Glutamatergic neuron (in vitro differentiated cells): ENCODE results near the gene DOCK2. TPM values are rescaled to one million over a fixed set of nuclear protein-coding genes. Genes with fewer than 3 reads are reported as not detected.
"Not testable (repeated sequence)": the region's sequence is repeated elsewhere in the genome, so short reads cannot be mapped to it uniquely, and the experiment has no call there.

Experiments
- DNase-seq: peaks from one replicate; pipeline ENCODE4 v3.0.0; 2022
- H3K27ac Mint-ChIP-seq: one replicate; pipeline ENCODE4 v1.8.0; 2020; ENCODE audit warnings: mild to moderate bottlenecking, mixed read lengths, inconsistent platforms; ENCODE audit not compliant: unreplicated experiment
- H3K27me3 Mint-ChIP-seq: one replicate; pipeline ENCODE4 v1.8.0; 2020; ENCODE audit warnings: mild to moderate bottlenecking, moderate library complexity, mixed read lengths, inconsistent platforms; ENCODE audit not compliant: unreplicated experiment
- H3K36me3 Mint-ChIP-seq: one replicate; pipeline ENCODE4 v1.8.0; 2020; ENCODE audit warnings: mild to moderate bottlenecking, mixed read lengths, inconsistent platforms; ENCODE audit not compliant: unreplicated experiment
- H3K4me1 Mint-ChIP-seq: one replicate; pipeline ENCODE4 v1.8.0; 2020; ENCODE audit warnings: mild to moderate bottlenecking, low read depth, mixed read lengths, inconsistent platforms; ENCODE audit not compliant: unreplicated experiment
- H3K4me3 Mint-ChIP-seq: one replicate; pipeline ENCODE4 v1.8.0; 2020; ENCODE audit warnings: mild to moderate bottlenecking, mixed read lengths, inconsistent platforms; ENCODE audit not compliant: unreplicated experiment
- H3K9me3 Mint-ChIP-seq: one replicate; pipeline ENCODE4 v1.8.0; 2020; ENCODE audit warnings: mild to moderate bottlenecking, moderate library complexity, mixed read lengths, inconsistent platforms; ENCODE audit not compliant: unreplicated experiment
- CTCF ChIP-seq: fragments of 200-600 bp; sonication (generic); IDR thresholded peaks from one replicate; pipeline ENCODE4 v1.5.0; 2021; ENCODE audit not compliant: partially characterized antibody, unreplicated experiment
- total RNA-seq: library from RNA; stranded (reverse); fragmentation: NEBNext Ultra II Directional; extraction: Animal tissue kit (Norgen Biotek cat#: 25700); gene quantifications from one replicate; pipeline ENCODE4 v1.2.1, GENCODE V29; 2021; ENCODE audit not compliant: unreplicated experiment

DOCK2 gene
- total RNA-seq, 1 donor from 2014 or later: 0.66 TPM

DNA sequence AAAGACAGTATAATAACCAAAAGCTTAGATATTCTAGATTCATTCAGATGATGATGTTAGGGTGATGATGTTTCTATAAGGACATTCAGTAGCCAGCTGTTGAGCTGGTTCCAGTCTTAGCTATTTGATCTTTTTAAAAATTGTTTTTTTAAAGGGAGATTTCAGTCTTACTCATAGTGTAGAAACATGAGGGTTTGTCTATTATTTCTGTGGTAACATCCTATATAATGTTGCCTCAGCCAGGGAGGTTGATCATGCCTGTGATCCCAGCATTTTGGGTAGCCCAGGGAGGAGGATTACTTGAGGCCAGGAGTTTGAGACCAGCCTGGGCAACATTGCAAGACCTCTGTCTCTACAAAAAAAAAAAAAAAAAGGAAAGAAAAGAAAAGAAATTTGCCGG is 167.8 kb downstream of the DOCK2 start:
- H3K4me3 Mint-ChIP-seq: no peak overlapping the region
- no peak for DNase-seq
- no peak overlapping the region for H3K27ac Mint-ChIP-seq
- H3K36me3 Mint-ChIP-seq: no peaks in the 10 kb centered on the region
- peaks cover 4% of the 10 kb centered on the region for H3K4me1 Mint-ChIP-seq
- no peak for TF ChIP-seq CTCF
- H3K9me3 Mint-ChIP-seq: peaks cover 3% of the 10 kb centered on the region
- peaks cover 4% of the 10 kb centered on the region for H3K27me3 Mint-ChIP-seq

DNA sequence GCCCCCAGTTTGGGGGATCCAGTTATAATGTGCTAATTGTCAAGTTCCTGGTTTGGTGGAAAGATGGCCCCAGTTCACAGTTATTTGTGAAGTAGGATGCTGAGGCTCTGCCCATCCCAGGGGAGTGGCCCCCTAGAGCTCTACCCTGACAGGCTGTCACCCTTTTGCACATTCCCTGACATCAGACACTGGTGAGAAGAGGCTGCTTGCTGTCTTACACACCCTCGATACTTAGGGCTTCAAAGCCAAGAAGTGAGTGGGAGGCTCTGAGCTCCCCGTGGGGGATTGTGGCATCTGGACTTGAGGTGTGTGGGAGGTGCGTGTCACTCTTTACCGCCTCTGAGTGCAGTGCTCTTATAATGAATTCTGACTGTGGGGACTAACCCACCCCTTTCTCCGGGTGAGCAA is 168.5 kb downstream of the DOCK2 start:
- Mint-ChIP-seq H3K27me3 (peaks cover 4% of the 10 kb centered on the region), H3K4me3 (no peak overlapping the region), H3K9me3 (peaks cover 3% of the 10 kb centered on the region), H3K27ac (no peak overlapping the region), H3K4me1 (peaks cover 9% of the 10 kb centered on the region), H3K36me3 (no peaks in the 10 kb centered on the region)
- DNase-seq: no peak
- no peak for TF ChIP-seq CTCF

- H3K9me3 Mint-ChIP-seq: peaks cover 3% of the 10 kb centered on the region
- no peak for DNase-seq
- H3K27ac Mint-ChIP-seq: no peak overlapping the region
- no peaks in the 10 kb centered on the region for H3K36me3 Mint-ChIP-seq
- peaks cover 2% of the 10 kb centered on the region for H3K27me3 Mint-ChIP-seq
- H3K4me1 Mint-ChIP-seq: peaks cover 13% of the 10 kb centered on the region
- TF ChIP-seq CTCF: no peak
- H3K4me3 Mint-ChIP-seq: no peak overlapping the region
Measured at GRCh38 chr5:169805937-169806700, 169.0 kb downstream of the DOCK2 start.

DNA sequence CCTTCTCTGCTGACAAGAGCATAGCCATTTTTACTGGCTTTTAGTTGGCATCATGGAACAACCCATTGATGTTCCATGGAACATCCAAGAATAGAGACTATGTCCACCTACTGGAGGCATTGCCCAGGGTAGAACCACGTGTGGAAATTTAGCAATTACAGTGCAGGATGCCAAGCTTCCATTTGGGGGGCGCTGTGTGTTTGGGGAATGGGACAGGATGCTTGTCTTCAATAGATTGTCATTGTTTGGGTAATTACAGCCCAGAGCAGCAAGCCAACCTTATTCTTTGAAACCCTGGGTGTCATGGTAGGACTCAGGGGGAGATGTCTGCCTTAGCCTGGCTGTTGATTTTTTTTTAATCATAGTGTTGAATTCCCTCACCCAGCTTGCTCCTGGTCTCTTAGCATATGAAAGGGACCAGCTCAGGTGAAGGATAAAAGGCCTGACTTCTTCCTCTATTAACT is 171.1 kb downstream of the DOCK2 start:
- Mint-ChIP-seq H3K4me3 (no peak overlapping the region), H3K27ac (no peak overlapping the region), H3K36me3 (no peaks in the 10 kb centered on the region), H3K4me1 (peaks cover 26% of the 10 kb centered on the region), H3K27me3 (peaks cover 4% of the 10 kb centered on the region), H3K9me3 (peaks cover 8% of the 10 kb centered on the region)
- DNase-seq: no peak
- no peak for TF ChIP-seq CTCF

DNA sequence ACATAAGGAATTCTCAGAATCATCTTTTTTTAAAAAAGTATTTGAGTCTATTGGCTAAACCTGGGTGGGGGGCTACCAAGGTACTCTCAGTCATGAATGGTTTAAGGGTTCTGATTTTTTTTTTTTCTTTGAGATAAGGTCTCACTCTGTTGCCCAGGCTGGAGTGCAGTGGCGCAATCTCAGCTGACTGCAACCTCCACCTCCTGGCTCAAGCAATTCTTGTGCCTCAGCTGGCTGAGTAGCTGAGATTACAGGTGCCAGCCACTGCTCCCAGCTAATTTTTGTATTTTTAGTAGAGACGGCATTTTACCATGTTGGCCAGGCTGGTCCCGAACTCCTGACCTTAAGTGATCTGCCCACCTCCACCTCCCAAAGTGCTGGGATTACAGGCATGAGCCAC is 171.8 kb downstream of the DOCK2 start:
- DNase-seq, H3K4me3 Mint-ChIP-seq, H3K27ac Mint-ChIP-seq, H3K27me3 Mint-ChIP-seq, H3K9me3 Mint-ChIP-seq, H3K36me3 Mint-ChIP-seq: not testable (repeated sequence)
- H3K4me1 Mint-ChIP-seq: peaks cover 29% of the 10 kb centered on the region
